Sigmoid colon (tissue), 7 donors: ENCODE results near the gene TCHHL1. TPM values are rescaled to one million over a fixed set of nuclear protein-coding genes. Genes with fewer than 3 reads are reported as not detected.

Source experiments
- DNase-seq: peaks from one replicate; pipeline ENCODE4 v3.0.0-alpha.2; 2019
- H3K27ac ChIP-seq, 4 donors: fragments of 200-600 bp; sonication (generic); one replicate each; pipeline ENCODE4 v1.5.1; 2016 to 2019; ENCODE audit warnings: mild to moderate bottlenecking in 1 of 4
- H3K27me3 ChIP-seq, 3 donors: fragments of 200-600 bp; sonication (generic); one replicate each; pipeline ENCODE4 v1.5.1; 2019; ENCODE audit warnings: mild to moderate bottlenecking in 1 of 3
- H3K36me3 ChIP-seq, 4 donors: fragments of 200-600 bp; sonication (generic); one replicate each; pipeline ENCODE4 v1.5.1; 2016 to 2019
- H3K4me1 ChIP-seq, 4 donors: fragments of 200-600 bp; sonication (generic); one replicate each; pipeline ENCODE4 v1.5.1; 2017 to 2019
- H3K4me3 ChIP-seq, 4 donors: fragments of 200-600 bp; sonication (generic); one replicate each; pipeline ENCODE4 v1.5.1; 2017 to 2019; ENCODE audit warnings: mild to moderate bottlenecking in 2 of 4, moderate library complexity in 1 of 4
- H3K9me3 ChIP-seq, 4 donors: fragments of 200-600 bp in 3 of 4; sonication (generic) in 3 of 4; one replicate each; pipeline versions ENCODE4 v1.5.1 to v1.6.1; 2013 to 2019
- EP300 ChIP-seq, 4 donors: sonication (generic); formaldehyde crosslinking; IDR thresholded peaks; one replicate each; pipeline ENCODE4 v1.6.1; 2017; ENCODE audit warnings: antibody characterized with exemption in 4 of 4
- POLR2A ChIP-seq, 2 donors: fragments of 450-650 bp; IDR thresholded peaks; one replicate each; pipeline ENCODE4 v1.6.1; 2016; ENCODE audit warnings: antibody characterized with exemption in 2 of 2, mild to moderate bottlenecking in 2 of 2, moderate library complexity in 2 of 2
- POLR2AphosphoS5 ChIP-seq, 4 donors: sonication (generic); formaldehyde crosslinking; IDR thresholded peaks; one replicate each; pipeline ENCODE4 v1.6.1; 2017; ENCODE audit warnings: antibody characterized with exemption in 4 of 4
- WGBS, 2 donors: extraction: QIAGEN DNeasy Blood & Tissue Kit; methylation state at CpG; one replicate each; pipeline ENCODE4 v1.1.7; 2013; 5-methylcytosine and 5-hydroxymethylcytosine counted together
- intact Hi-C: fragments of 100-400 bp; cut with DNase I; formaldehyde crosslinking; loops from one replicate; pipeline ENCODE4 v1.15.1; 2023
- polyA plus RNA-seq, 3 donors: library from polyadenylated mRNA; stranded (reverse); fragments of 200-250 nt; gene quantifications; one replicate each; pipeline ENCODE4 v1.2.3, GENCODE V29; 2013
- total RNA-seq, 4 donors: library from RNA; depleted of rRNA; stranded (reverse); fragments of >200 nt; gene quantifications; one replicate each; pipeline ENCODE4 v1.1.0, GENCODE V29; 2016
- TF ChIP-seq, protein P1 (sequence below), 4 experiments: fragments of 450-650 bp in 3 of 4; fragments of 200-600 bp in 1 of 4; IDR thresholded peaks; one replicate each; pipeline ENCODE4 v1.5.1; 2016 to 2019; ENCODE audit warnings: antibody characterized with exemption in 4 of 4, mild to moderate bottlenecking in 3 of 4, moderate library complexity in 2 of 4
- donor health status: healthy with polysubstance abuse.
- donor health status: Bipolar disorder and iron deficiency.
- donor health status: healthy.

Gene TCHHL1
- total and polyA plus RNA-seq, 7 donors, result not detected

DNA sequence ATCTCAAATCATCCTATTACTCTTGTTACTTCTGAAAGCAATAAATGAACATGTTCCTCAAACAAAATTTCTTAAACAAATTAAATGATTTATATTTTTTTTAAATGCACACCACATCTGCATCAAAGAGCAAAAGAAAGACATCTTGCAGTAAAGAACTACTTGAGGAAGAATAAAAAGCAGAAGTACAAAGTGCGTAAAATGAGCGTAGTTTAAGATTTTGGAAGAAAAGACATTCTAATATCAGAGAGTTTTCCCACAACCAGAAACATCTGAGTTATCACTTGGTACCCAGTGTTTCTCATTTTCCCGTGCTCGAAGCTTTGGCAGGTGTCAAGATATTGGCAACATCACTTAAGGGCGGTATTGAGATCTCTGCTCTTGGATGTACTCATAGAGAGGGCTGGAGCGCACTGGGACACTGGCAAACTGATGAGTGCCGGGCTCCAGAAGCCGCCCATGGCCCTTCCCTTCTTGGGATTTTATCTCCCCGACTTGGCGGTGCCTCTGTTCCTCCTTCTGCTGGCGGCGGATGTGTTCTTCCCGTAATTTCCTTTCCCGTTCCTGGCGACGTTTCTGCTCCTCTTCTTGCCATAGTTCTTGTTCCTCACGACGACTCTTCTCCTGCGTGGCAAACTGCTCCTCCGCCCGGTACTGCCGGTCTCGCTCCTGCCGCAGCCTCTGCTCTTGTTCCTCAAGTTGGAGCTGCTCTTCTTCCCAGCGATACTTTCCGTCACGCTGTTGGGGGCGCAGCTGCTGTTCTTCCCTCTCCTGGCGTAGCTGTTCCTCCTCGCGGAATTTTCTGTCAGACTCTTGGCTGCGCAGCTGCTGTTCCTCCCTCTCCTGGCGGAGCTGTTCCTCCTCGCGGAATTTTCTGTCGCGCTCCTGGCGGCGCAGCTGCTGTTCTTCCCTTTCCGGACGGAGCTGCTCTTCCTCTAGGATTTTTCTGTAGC lies 18.4 kb upstream of the TCHHL1 start:
- Histone ChIP-seq H3K27me3 (peaks cover 43 to 100% (median 71%) of the 10 kb centered on the region in 3 donors), H3K27ac (no peak overlapping the region), H3K4me1 (peaks cover 0 to 40% (median 34%) of the 10 kb centered on the region in 4 donors), H3K36me3 (no peaks in the 10 kb centered on the region), H3K9me3 (peaks cover 0 to 13% (median 1%) of the 10 kb centered on the region in 4 donors), H3K4me3 (no peak overlapping the region)
- 12 to 20% methylated on average over 41 of the region's 41 CpGs for WGBS, 2 donors
- TF ChIP-seq EP300 (IDR thresholded peaks at IDR 0.05) (no peak), POLR2AphosphoS5 (IDR thresholded peaks at IDR 0.05) (no peak), POLR2A (IDR thresholded peaks at IDR 0.05) (no peak)
- TF ChIP-seq, protein P1, sequence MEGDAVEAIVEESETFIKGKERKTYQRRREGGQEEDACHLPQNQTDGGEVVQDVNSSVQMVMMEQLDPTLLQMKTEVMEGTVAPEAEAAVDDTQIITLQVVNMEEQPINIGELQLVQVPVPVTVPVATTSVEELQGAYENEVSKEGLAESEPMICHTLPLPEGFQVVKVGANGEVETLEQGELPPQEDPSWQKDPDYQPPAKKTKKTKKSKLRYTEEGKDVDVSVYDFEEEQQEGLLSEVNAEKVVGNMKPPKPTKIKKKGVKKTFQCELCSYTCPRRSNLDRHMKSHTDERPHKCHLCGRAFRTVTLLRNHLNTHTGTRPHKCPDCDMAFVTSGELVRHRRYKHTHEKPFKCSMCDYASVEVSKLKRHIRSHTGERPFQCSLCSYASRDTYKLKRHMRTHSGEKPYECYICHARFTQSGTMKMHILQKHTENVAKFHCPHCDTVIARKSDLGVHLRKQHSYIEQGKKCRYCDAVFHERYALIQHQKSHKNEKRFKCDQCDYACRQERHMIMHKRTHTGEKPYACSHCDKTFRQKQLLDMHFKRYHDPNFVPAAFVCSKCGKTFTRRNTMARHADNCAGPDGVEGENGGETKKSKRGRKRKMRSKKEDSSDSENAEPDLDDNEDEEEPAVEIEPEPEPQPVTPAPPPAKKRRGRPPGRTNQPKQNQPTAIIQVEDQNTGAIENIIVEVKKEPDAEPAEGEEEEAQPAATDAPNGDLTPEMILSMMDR (IDR thresholded peaks at IDR 0.05), result no peak
- intact Hi-C loops, result no loop called here
- no peak for DNase-seq

DNA sequence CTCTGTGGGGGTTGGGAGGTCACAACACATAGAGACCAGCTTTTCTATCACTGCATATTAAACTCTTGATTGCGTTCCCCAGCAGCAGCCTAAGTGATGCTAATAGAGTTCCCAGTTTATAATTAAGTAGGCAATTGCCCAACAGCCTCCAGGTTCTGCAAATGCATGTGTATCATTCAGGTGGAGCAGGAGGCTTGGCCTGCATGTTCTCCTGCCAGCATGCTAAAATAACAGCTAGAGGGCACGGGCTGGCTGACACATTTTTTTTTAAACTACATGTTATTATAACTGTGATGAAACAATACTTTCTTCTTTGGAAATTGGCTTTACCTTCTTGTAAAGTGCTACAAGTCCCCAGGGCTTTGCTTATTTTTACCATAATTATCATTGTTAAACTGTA lies 16.0 kb upstream of the TCHHL1 start:
- Histone ChIP-seq H3K4me3 (no peak overlapping the region), H3K27ac (no peak overlapping the region), H3K4me1 (peaks cover 0 to 15% (median 10%) of the 10 kb centered on the region in 4 donors), H3K27me3 (peaks cover 39 to 98% (median 71%) of the 10 kb centered on the region in 3 donors), H3K36me3 (no peaks in the 10 kb centered on the region), H3K9me3 (peaks cover 0 to 13% (median 1%) of the 10 kb centered on the region in 4 donors)
- intact Hi-C loops, result no loop called here
- DNase-seq, result no peak
- 47 to 55% methylated on average over 2 of the region's 2 CpGs for WGBS, 2 donors
- TF ChIP-seq, protein P1 (IDR thresholded peaks at IDR 0.05), result no peak
- TF ChIP-seq POLR2A (IDR thresholded peaks at IDR 0.05) (no peak), EP300 (IDR thresholded peaks at IDR 0.05) (no peak), POLR2AphosphoS5 (IDR thresholded peaks at IDR 0.05) (no peak)

DNA sequence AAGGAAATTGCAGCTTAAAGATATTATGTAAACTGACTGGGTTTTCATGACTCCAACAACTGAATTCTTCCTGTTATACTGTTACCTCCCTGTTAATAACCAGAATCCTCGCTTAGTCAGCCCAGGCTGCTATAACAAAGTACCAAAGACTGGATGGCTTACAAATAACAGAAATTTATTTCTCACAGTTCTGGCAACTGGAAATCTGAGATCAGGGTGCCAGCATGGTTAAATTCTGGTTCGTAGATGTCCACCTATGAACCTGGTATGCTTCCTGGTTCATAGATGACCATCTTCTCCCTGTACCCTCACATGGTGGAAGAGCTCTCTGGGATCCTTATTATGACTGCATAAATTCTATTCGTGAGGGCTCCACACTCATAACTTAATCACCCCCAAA lies 8.1 kb upstream of the TCHHL1 start:
- Histone ChIP-seq H3K4me1 (no peaks in the 10 kb centered on the region), H3K4me3 (no peak overlapping the region), H3K27ac (no peak overlapping the region), H3K27me3 (peaks cover 0 to 24% (median 2%) of the 10 kb centered on the region in 3 donors), H3K9me3 (peaks cover 0 to 10% (median 2%) of the 10 kb centered on the region in 4 donors), H3K36me3 (no peaks in the 10 kb centered on the region)
- no peak for DNase-seq
- intact Hi-C loops, result no loop called here
- TF ChIP-seq EP300 (IDR thresholded peaks at IDR 0.05) (no peak), POLR2A (IDR thresholded peaks at IDR 0.05) (no peak), POLR2AphosphoS5 (IDR thresholded peaks at IDR 0.05) (no peak)
- TF ChIP-seq, protein P1 (IDR thresholded peaks at IDR 0.05), result no peak
- 62 to 73% methylated on average over 3 of the region's 3 CpGs for WGBS, 2 donors

DNA sequence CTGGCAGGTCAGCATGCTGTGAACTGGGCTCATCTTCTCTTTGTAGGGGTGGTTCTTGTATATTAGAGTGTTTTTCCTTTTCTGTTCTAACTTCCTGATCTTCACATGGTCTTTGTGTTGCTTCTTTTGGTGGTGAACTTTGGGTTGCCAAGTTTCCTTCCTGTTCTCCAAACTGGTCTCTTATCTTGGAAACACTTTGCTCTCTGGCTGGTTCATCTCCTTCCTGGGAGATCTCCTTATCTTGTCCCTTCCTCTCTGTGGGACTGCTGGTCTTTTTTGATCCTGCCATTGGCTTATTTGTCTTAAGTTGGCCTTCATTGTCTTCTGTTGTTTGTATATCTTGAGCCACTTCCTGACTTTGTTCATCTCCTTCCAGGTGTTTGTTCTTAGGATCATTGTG lies 2.1 kb downstream of the TCHHL1 start:
- H3K4me1 ChIP-seq, result no peaks in the 10 kb centered on the region
- H3K27me3 ChIP-seq, result peaks cover 0 to 19% (median 0%) of the 10 kb centered on the region in 3 donors
- no peak for DNase-seq
- H3K9me3 ChIP-seq, result no peaks in the 10 kb centered on the region
- no peak overlapping the region for H3K4me3 ChIP-seq
- H3K36me3 ChIP-seq, result no peaks in the 10 kb centered on the region
- H3K27ac ChIP-seq, result no peak overlapping the region
- TF ChIP-seq EP300 (IDR thresholded peaks at IDR 0.05) (no peak), POLR2AphosphoS5 (IDR thresholded peaks at IDR 0.05) (no peak), POLR2A (IDR thresholded peaks at IDR 0.05) (no peak)
- TF ChIP-seq, protein P1 (IDR thresholded peaks at IDR 0.05), result no peak
- intact Hi-C loops, result no loop called here
